IPS-NIHi11 (cell line): ENCODE data around the gene SNAP91.
"Not testable (repeated sequence)": the region's sequence is repeated elsewhere in the genome, so short reads cannot be mapped to it uniquely, and the experiment has no call there.

Experiments used
- DNase-seq: peaks from one replicate; pipeline ENCODE4 v3.0.0; 2012; ENCODE audit warnings: mixed read lengths, low spot score

Gene SNAP91

GRCh38 chr6:83633149-83633548, 75.8 kb downstream of the SNAP91 start:
- DNase-seq, result no peak

GRCh38 chr6:83629908-83630307, 79.0 kb downstream of the SNAP91 start:
- not testable (repeated sequence) for DNase-seq

DNA sequence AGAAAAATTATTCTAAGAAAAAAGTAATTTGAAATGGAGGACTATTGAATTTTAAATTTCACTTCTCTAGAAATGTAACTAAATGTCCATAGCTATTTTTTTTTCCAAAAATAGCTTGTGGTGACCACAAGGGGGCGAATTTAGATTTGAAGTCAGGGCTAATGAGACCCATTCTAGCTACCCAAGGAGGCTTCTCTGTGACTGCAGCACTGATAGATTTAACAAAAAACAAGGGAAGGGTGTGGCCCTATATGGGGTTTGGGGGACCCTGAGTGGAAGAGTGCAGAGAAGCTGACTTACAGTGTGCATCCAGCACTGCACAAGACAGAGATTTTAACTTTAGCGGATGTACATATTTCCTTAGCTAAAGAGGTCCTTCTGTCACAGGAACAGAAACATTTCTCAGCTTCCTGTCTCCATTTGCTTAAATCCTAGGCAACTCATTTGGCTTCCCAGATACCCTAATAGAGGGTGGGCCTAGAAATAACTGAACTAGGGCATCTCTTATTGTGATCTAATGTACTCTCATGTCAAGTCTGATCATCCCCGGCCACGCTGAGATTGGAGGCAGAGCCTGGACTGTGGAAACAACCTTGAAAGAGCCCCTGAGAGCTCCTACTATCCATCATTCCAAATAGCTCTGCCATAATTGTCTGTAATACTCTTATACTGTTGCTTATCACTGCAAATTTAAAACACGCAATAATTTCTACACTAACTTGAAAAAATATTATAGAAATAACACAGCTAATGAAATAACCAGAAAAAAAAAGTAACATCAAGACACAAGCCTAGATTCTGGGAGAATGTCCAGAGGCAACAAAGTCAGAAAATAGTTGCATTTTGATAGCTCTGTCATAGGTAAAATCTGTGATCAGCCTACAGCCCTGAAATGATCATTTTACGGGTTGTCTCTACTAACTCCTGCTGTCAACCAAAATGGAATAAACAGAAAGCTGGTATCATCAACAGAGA, 93.6 kb downstream of the SNAP91 start:
- DNase-seq, result peak; percentile 51

- no peak for DNase-seq
These were observed 95.5 kb downstream of the SNAP91 start for GRCh38 chr6:83613378-83613777.

GRCh38 chr6:83609248-83609647, 99.7 kb downstream of the SNAP91 start:
- DNase-seq, result no peak

DNA sequence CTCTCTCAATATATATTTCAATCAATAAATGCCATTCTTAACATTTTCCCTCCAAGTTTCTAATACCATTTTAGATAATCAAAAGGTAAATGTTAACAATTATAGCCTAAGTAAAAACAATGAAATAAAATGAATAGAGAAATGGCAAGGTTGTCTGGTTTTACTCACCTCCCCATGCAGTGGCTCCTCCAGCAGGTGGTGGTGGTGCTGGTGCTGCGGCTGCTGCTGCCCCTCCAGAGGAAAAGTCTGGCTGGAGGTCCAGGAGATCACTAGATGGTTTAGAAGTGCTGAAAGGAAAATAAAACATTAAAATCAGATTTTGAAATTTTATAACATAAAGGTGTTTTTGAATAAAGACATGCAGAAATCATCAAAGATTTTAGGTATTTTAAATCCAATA, 103.4 kb downstream of the SNAP91 start:
- DNase-seq, result no peak

DNA sequence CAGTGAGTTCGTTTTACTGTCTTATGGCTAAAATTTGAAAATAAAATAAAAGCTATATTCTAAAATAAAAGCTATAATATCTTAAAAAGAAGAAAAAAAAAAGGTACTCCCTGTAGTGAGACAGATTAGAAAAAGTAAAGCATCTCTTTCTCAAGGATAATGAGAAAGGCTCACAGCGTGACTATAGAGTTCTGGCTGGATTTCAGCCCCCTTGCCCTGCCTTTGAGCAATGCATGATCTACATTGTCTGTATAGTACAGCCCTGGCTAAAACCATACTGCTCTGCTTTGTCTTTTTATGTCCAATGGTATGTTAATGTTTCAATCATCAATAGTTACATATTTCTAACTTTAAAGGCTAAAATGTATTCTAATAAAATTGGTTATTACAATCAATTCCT, 105.3 kb downstream of the SNAP91 start:
- no peak for DNase-seq

DNA sequence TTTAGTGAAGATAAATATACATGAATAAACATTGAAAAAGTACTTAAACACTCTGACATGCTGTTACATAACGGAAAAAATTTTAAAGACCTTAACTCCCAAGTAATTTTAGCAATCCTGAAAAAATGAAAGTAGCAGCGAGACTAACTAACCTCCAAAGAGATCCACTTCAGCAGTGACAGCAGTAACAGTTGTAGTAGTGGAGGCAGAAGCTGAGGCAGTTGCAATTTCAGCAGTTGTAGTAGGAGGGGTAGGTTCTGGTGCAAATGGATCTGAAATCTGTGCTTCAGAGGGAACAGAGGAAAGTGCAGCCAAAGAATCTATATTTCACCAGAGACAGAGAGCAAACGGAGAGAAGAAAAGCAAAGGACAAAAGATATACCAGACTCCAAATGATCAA, 107.8 kb downstream of the SNAP91 start:
- DNase-seq, result no peak

GRCh38 chr6:83600459-83600858, 108.4 kb downstream of the SNAP91 start:
- DNase-seq, result no peak

DNA sequence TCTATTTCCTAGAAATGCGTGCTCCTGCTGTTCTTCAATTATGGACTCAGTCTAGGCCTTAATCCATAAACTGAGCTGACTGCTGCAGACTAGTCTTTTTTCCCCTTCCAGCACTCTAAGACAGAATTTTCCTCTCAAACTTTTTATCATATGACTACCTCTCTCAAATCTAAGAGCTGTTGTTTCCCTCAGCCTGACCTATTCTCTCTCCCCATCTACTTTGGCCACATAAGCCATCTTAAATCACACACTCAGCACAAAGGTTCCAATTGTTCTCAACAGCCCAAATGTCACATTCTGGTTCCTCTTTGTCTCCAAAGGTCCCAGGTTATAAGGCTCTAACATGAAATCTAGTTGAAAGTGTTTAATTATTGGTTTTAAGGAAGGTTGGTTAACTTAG, 111.4 kb downstream of the SNAP91 start:
- no peak for DNase-seq

DNA sequence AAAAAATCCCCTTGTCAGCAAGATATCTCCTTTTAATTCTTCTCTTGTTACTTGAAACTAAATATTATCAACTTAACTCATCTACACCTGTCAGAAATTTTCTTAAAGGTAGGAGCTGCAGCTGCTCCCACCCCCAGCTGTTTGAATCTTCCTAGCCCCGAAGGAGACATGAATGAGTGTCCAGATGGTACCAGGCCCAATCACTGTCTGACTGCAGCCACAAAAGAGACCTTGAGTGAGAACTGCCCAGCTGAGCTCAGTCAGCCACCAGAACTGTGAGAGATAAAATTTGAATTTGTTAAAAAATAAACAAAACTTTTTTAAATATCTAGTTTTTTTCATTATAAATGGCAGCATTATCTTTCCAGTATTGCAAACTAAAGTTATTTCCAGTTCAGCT, 111.8 kb downstream of the SNAP91 start:
- DNase-seq, result no peak

- no peak for DNase-seq
These were observed 114.0 kb downstream of the SNAP91 start for GRCh38 chr6:83594941-83595340.

GRCh38 chr6:83593395-83593785, 115.5 kb downstream of the SNAP91 start:
- no peak for DNase-seq

- DNase-seq, result peak; percentile 33
These were observed 116.0 kb downstream of the SNAP91 start for GRCh38 chr6:83592770-83593394.

DNA sequence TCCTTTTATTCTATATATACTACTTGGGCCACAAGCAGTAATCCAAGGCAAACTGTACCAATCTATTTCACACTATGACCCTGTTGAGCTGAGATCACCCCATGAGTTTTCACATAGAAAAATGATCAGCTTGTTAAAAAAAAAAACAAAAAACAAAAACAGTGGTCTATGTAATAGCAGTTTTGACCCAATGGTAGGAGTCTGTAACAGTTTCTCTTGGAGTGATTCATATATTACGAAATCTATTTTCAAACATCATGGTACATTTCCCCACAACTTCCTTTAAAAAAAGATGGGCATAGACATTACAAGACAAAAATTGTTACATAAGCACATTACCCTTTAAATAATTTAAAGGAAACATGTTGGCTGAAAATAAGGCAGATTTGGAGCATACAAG, 118.5 kb downstream of the SNAP91 start:
- DNase-seq, result no peak

GRCh38 chr6:83589076-83589475, 119.8 kb downstream of the SNAP91 start:
- no peak for DNase-seq

DNA sequence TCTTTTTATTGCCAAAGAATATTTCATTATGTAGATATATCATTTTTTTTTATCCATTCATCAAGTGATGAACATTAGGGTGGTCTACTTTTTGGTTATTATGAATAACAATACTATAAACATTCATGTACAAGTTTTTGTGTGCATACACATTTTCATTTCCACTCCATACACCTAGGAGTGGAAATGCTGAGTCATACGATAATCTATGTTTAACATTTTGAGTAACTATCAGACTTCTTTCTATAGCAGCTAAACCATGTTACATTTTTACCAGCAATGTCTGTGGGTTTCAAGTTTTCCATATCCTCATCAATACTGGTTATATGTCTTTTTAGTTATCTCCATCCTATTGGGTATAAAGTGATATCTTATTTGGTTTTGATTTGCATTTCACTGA, 130.8 kb downstream of the SNAP91 start:
- DNase-seq, result no peak

GRCh38 chr6:83574783-83575182, 134.1 kb downstream of the SNAP91 start:
- DNase-seq, result peak; percentile 49

GRCh38 chr6:83571663-83572185, 137.2 kb downstream of the SNAP91 start:
- DNase-seq, result not testable (repeated sequence)

DNA sequence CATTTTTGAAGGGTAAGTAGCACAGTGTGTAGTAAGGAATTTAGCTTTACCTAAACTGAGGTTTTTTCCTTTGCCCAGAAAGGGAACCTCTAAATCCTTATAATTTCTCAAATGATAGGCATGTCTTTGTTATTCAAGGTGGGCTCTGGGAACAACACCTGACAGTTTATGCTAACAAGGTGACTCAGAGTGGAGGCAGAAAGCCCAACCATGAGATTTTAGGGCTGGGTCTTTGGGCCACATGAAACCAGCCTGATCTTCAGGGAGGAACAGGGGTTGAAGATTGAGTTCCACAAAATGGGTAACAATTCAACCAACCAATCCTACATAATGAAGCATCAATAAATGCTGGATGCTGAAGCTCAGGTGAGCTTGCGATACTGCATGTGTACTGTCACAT, 149.9 kb downstream of the SNAP91 start:
- DNase-seq, result no peak

GRCh38 chr6:83556871-83557270, 152.0 kb downstream of the SNAP91 start:
- DNase-seq, result no peak

- not testable (repeated sequence) for DNase-seq
These were observed 157.2 kb downstream of the SNAP91 start for GRCh38 chr6:83551748-83552147.

GRCh38 chr6:83550482-83550881, 158.4 kb downstream of the SNAP91 start:
- not testable (repeated sequence) for DNase-seq
